H1 (cell line): Measurements from ENCODE around the gene AOC1. TPM values are rescaled to one million over a fixed set of nuclear protein-coding genes. Genes with fewer than 3 reads are reported as not detected.

Experiments
- CTCF ChIA-PET: fragments of 300-600 bp; sonication (Branson Sonifier 250); formaldehyde crosslinking; loops from one replicate; lab custom pipeline; 2021; ENCODE audit not compliant: partially characterized antibody; lab: Charles Lee
- POLR2A ChIA-PET: fragments of 300-600 bp; sonication (Branson Sonifier 250); formaldehyde crosslinking; loops from one replicate; lab custom pipeline; 2021; ENCODE audit warnings: inconsistent platforms; ENCODE audit not compliant: partially characterized antibody; lab: Charles Lee
- DNase-seq, 2 experiments: peaks; one replicate each; pipeline versions ENCODE4 v3.0.0 to v3.0.0-alpha.2; 2010 to 2022; ENCODE audit warnings: low spot score in 2 of 2, low read depth in 1 of 2, mixed read lengths in 1 of 2
- FAIRE-seq: peaks from 2 replicates; lab custom pipeline; 2011; peaks lifted over from hg19 to GRCh38; lab: Jason Lieb, UNC
- H2AFZ ChIP-seq: 2 replicates; pipeline ENCODE4 v1.8.1; 2012; ENCODE audit warnings: low read length, inconsistent platforms
- H2AK5ac ChIP-seq: 2 replicates; pipeline ENCODE4 v1.6.1; 2013; ENCODE audit warnings: low read depth, low read length
- H2BK120ac ChIP-seq: replicated peaks from 2 replicates; pipeline ENCODE3; 2013; ENCODE audit warnings: low read depth, low read length, inconsistent platforms
- H2BK12ac ChIP-seq: 2 replicates; pipeline ENCODE4 v1.6.1; 2013; ENCODE audit warnings: low read depth, low read length
- H2BK15ac ChIP-seq: 2 replicates; pipeline ENCODE4 v1.6.1; 2013; ENCODE audit warnings: low read length
- H2BK20ac ChIP-seq: 2 replicates; pipeline ENCODE4 v1.6.1; 2013; ENCODE audit warnings: low read length
- H2BK5ac ChIP-seq: 2 replicates; pipeline ENCODE4 v1.6.1; 2013; ENCODE audit warnings: low read depth, low read length
- H3K14ac ChIP-seq: 2 replicates; pipeline ENCODE4 v1.6.1; 2013; ENCODE audit warnings: inconsistent platforms; ENCODE audit not compliant: insufficient read length
- H3K18ac ChIP-seq: 2 replicates; pipeline ENCODE4 v1.6.1; 2013; ENCODE audit warnings: low read length; ENCODE audit errors: extremely low read depth
- H3K23ac ChIP-seq: 2 replicates; pipeline ENCODE4 v1.6.1; 2013; ENCODE audit warnings: inconsistent platforms; ENCODE audit not compliant: insufficient read length
- H3K23me2 ChIP-seq: 2 replicates; pipeline ENCODE4 v1.6.1; 2013; ENCODE audit warnings: low read depth, low read length
- H3K27ac ChIP-seq: 2 replicates; pipeline ENCODE4 v1.6.1; 2011; ENCODE audit warnings: low read depth, low read length, inconsistent platforms
- H3K27me3 ChIP-seq, 4 experiments: replicated peaks in 1 of 4; 1 replicate in 1 of 4; 2 replicates in 3 of 4; pipeline versions ENCODE4 v1.6.1 to v1.8.1; 2011 to 2013; ENCODE audit warnings: low read length in 3 of 4, mild to moderate bottlenecking in 3 of 4, inconsistent platforms in 2 of 4, mixed read lengths in 2 of 4, moderate library complexity in 1 of 4; ENCODE audit not compliant: control insufficient read depth in 3 of 4, insufficient read depth in 3 of 4; ENCODE audit errors: extremely low read depth in 1 of 4
- H3K36me3 ChIP-seq, 4 experiments: 2 replicates each; pipeline versions ENCODE4 v1.6.1 to v1.8.1; 2011 to 2013; ENCODE audit warnings: mild to moderate bottlenecking in 4 of 4, low read length in 3 of 4, moderate library complexity in 2 of 4, control low read depth in 1 of 4, inconsistent platforms in 1 of 4; ENCODE audit not compliant: insufficient read depth in 4 of 4, control insufficient read depth in 2 of 4
- H3K4ac ChIP-seq: replicated peaks from 2 replicates; pipeline ENCODE3; 2013; ENCODE audit warnings: low read length, low read depth, mixed read lengths, inconsistent platforms; ENCODE audit not compliant: insufficient read length
- H3K4me1 ChIP-seq, 4 experiments: replicated peaks in 1 of 4; 1 replicate in 1 of 4; 2 replicates in 3 of 4; pipeline versions ENCODE4 v1.6.1 to v1.8.1; 2011 to 2013; ENCODE audit warnings: low read length in 3 of 4, inconsistent platforms in 2 of 4, mixed read lengths in 1 of 4; ENCODE audit not compliant: insufficient read depth in 4 of 4, control insufficient read depth in 3 of 4
- H3K4me2 ChIP-seq, 2 experiments: 2 replicates each; pipeline versions ENCODE4 v1.6.1 to v1.8.1; 2011 to 2013; ENCODE audit warnings: low read depth in 2 of 2, low read length in 2 of 2, control low read depth in 1 of 2, inconsistent platforms in 1 of 2, mild to moderate bottlenecking in 1 of 2; ENCODE audit not compliant: insufficient read depth in 1 of 2
- H3K4me3 ChIP-seq, 4 experiments: fragments of 200-600, 300-600 bp in 1 of 4; sonication (generic), shearing (Covaris generic), sonication (Bioruptor Twin) in 1 of 4; 2 replicates each; pipeline versions ENCODE4 v1.5.1 to v1.8.1; 2011 to 2016; ENCODE audit warnings: low read length in 4 of 4, low read depth in 3 of 4, control low read depth in 2 of 4, inconsistent platforms in 2 of 4, mild to moderate bottlenecking in 2 of 4, mixed read lengths in 1 of 4, moderate library complexity in 1 of 4; ENCODE audit not compliant: insufficient read depth in 2 of 4; ENCODE audit errors: extremely low read depth in 1 of 4
- H3K56ac ChIP-seq: replicated peaks from 2 replicates; pipeline ENCODE3; 2013; ENCODE audit warnings: low read depth, mild to moderate bottlenecking, mixed read lengths, low read length, inconsistent platforms; ENCODE audit not compliant: insufficient read length
- H3K79me1 ChIP-seq: 2 replicates; pipeline ENCODE4 v1.6.1; 2013; ENCODE audit warnings: low read depth, low read length, control low read depth
- H3K79me2 ChIP-seq, 2 experiments: 2 replicates each; pipeline versions ENCODE4 v1.6.1 to v1.8.1; 2012 to 2013; ENCODE audit warnings: low read length in 2 of 2, mild to moderate bottlenecking in 2 of 2, inconsistent platforms in 1 of 2; ENCODE audit not compliant: insufficient read depth in 2 of 2, control insufficient read depth in 1 of 2
- H3K9ac ChIP-seq, 4 experiments: replicated peaks in 1 of 4; 1 replicate in 1 of 4; 2 replicates in 3 of 4; pipeline versions ENCODE4 v1.6.1 to v1.8.1; 2011 to 2013; ENCODE audit warnings: low read depth in 3 of 4, low read length in 3 of 4, control low read depth in 2 of 4, mild to moderate bottlenecking in 2 of 4, moderate library complexity in 2 of 4, inconsistent platforms in 1 of 4; ENCODE audit errors: extremely low read depth in 1 of 4
- H3K9me3 ChIP-seq, 2 experiments: 2 replicates each; pipeline versions ENCODE4 v1.6.1 to v1.8.1; 2012 to 2013; ENCODE audit warnings: mild to moderate bottlenecking in 2 of 2, moderate library complexity in 2 of 2, control low read depth in 1 of 2, inconsistent platforms in 1 of 2, low read depth in 1 of 2, low read length in 1 of 2, mixed read lengths in 1 of 2; ENCODE audit not compliant: insufficient read depth in 2 of 2
- H4K20me1 ChIP-seq, 2 experiments: replicated peaks in 1 of 2; 2 replicates each; pipeline versions ENCODE3 to v1.8.1; 2011 to 2013; ENCODE audit warnings: inconsistent platforms in 2 of 2, low read length in 2 of 2, mild to moderate bottlenecking in 1 of 2; ENCODE audit not compliant: insufficient read depth in 2 of 2, control insufficient read depth in 1 of 2
- H4K5ac ChIP-seq: 2 replicates; pipeline ENCODE4 v1.6.1; 2013; ENCODE audit warnings: low read length, low read depth, mixed read lengths, inconsistent platforms; ENCODE audit not compliant: insufficient read length
- H4K8ac ChIP-seq: 2 replicates; pipeline ENCODE4 v1.8.0; 2013; ENCODE audit warnings: mild to moderate bottlenecking, moderate library complexity, low read length, inconsistent platforms; ENCODE audit not compliant: insufficient read depth; ENCODE audit errors: extremely low read depth
- H4K91ac ChIP-seq: replicated peaks from 2 replicates; pipeline ENCODE3; 2013; ENCODE audit warnings: low read length, mixed read lengths, inconsistent platforms; ENCODE audit not compliant: insufficient read length
- ASH2L ChIP-seq: fragments of 200-600, 300-600 bp; sonication (generic); IDR thresholded peaks from one replicate; pipeline ENCODE4 v1.7.1; 2017; ENCODE audit warnings: low read length
- CBX5 ChIP-seq: fragments of 300-800, 300-1000 bp; sonication (generic); IDR thresholded peaks from 2 replicates; pipeline ENCODE4 v1.7.1; 2016; ENCODE audit warnings: antibody characterized with exemption, low read length, low read depth
- CTBP2 ChIP-seq: IDR thresholded peaks from 2 replicates; pipeline ENCODE4 v1.7.0; 2011; ENCODE audit warnings: borderline replicate concordance, mild to moderate bottlenecking, moderate library complexity, mixed read lengths, low read length; ENCODE audit not compliant: insufficient read depth, insufficient read length
- FOSL1 ChIP-seq: IDR thresholded peaks from 2 replicates; pipeline ENCODE4 v1.6.1; 2011; ENCODE audit warnings: mild to moderate bottlenecking, low read depth, low read length, moderate library complexity; ENCODE audit not compliant: insufficient read depth
- HDAC6 ChIP-seq: IDR thresholded peaks from one replicate; pipeline ENCODE4 v1.7.1; 2012; ENCODE audit warnings: low read depth, mild to moderate bottlenecking, inconsistent platforms, low read length, moderate library complexity
- POU5F1 ChIP-seq: IDR thresholded peaks from 2 replicates; pipeline ENCODE4 v1.6.1; 2011; ENCODE audit warnings: low read depth, mild to moderate bottlenecking, low read length, moderate library complexity
- RBBP5 ChIP-seq: IDR thresholded peaks from 2 replicates; pipeline ENCODE4 v1.7.1; 2012; ENCODE audit warnings: low read depth, mild to moderate bottlenecking, inconsistent platforms, low read length, moderate library complexity, borderline replicate concordance
- RXRA ChIP-seq: IDR thresholded peaks from 2 replicates; pipeline ENCODE4 v1.6.1; 2011; ENCODE audit warnings: low read depth, mild to moderate bottlenecking, low read length, moderate library complexity; ENCODE audit not compliant: insufficient read depth
- SUZ12 ChIP-seq: fragments of 200-600 bp; sonication (generic); IDR thresholded peaks from 2 replicates; pipeline ENCODE4 v1.6.1; 2012; ENCODE audit warnings: mild to moderate bottlenecking, inconsistent platforms, low read length, moderate library complexity, mixed read lengths
- WGBS, 2 experiments: shearing (Covaris generic) in 1 of 2; methylation state at CpG; one replicate each; pipeline versions ENCODE4 v1.1.6 to v1.1.7; 2013 to 2015; ENCODE audit warnings: low lambda C conversion rate in 2 of 2, mixed read lengths in 2 of 2, inconsistent platforms in 1 of 2, low coverage in 1 of 2, missing lambda C conversion rate in 1 of 2; ENCODE audit not compliant: insufficient replicate concordance in 2 of 2, insufficient coverage in 1 of 2, insufficient read length in 1 of 2; ENCODE audit errors: extremely low coverage in 1 of 2, missing lambda C conversion rate in 1 of 2; 5-methylcytosine and 5-hydroxymethylcytosine counted together
- polyA plus RNA-seq, 7 experiments: library from polyadenylated mRNA; depleted of rRNA in 3 of 7; stranded (reverse) in 5 of 7; unstranded in 2 of 7; fragments of >200 nt in 5 of 7; fragments of 200-250 nt in 2 of 7; gene quantifications; 1 replicate in 5 of 7; 2 replicates in 1 of 7; 4 replicates in 1 of 7; pipeline versions ENCODE4 v1.2.1 to v1.2.3, GENCODE V29; 2011 to 2013; ENCODE audit warnings: missing spikeins in 2 of 7, mixed read lengths in 2 of 7
- total RNA-seq: library from RNA; stranded (reverse); fragmentation: NEBNext Ultra II Directional; extraction: Animal tissue kit (Norgen Biotek cat#: 25700); gene quantifications from 2 replicates; pipeline ENCODE4 v1.2.1, GENCODE V29; 2021

The AOC1 gene
- total and polyA plus RNA-seq, 2 of the 8 experiments (the other 6 are each of a cell fraction or from before 2014, with no cell fraction given): 0.15 to 0.17 TPM

DNA sequence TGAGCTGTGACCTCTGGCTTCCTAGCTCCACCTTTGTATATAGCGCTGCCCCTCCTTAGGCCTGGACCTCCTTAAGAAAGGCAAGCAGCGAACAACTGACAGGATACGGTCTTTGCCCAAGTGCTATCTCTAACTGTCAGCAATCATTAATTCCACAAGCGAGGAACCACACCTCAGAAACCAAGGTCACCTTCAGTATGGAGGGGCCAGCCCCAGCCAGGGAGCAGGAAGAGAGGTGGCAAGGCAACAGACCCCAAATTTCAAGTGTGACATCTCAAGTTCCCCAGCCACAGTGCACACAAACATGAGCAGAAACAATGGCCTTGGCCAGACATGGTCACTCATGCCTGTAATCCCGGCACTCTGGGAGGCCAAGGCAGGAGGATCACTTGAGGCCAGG, 4.8 kb upstream of the AOC1 start:
- no peak overlapping the region for H4K5ac ChIP-seq
- FAIRE-seq (no peak), DNase-seq (no peak)
- no peak overlapping the region for H3K27ac ChIP-seq
- no peak overlapping the region for H3K4me3 ChIP-seq
- no peaks in the 10 kb centered on the region for H3K23me2 ChIP-seq
- no peak overlapping the region for H3K23ac ChIP-seq
- H2BK15ac ChIP-seq: no peak overlapping the region
- no peaks in the 10 kb centered on the region for H3K9me3 ChIP-seq
- no peaks in the 10 kb centered on the region for H3K79me2 ChIP-seq
- no peak overlapping the region for H3K4ac ChIP-seq
- no peak overlapping the region for H3K18ac ChIP-seq
- no peak overlapping the region for H2AK5ac ChIP-seq
- H3K56ac ChIP-seq: no peak overlapping the region
- H3K14ac ChIP-seq: no peak overlapping the region
- 88% methylated on average over 5 of the region's 5 CpGs; no CpG with 5 or more reads in 1 of the 2 experiments for WGBS, 2 experiments
- no peaks in the 10 kb centered on the region for H3K27me3 ChIP-seq
- H4K8ac ChIP-seq: no peak overlapping the region
- no peak overlapping the region for H2BK120ac ChIP-seq
- H3K36me3 ChIP-seq: no peaks in the 10 kb centered on the region
- no peak overlapping the region for H2BK12ac ChIP-seq
- peaks cover 0 to 5% (median 0%) of the 10 kb centered on the region in 4 experiments; a peak in 1 of 7 replicates for H3K4me1 ChIP-seq
- no peak overlapping the region for H2BK5ac ChIP-seq
- H4K20me1 ChIP-seq: no peaks in the 10 kb centered on the region
- H2BK20ac ChIP-seq: no peak overlapping the region
- no peak overlapping the region for H3K9ac ChIP-seq
- no peak overlapping the region for H3K4me2 ChIP-seq
- H2AFZ ChIP-seq: no peak overlapping the region
- H3K79me1 ChIP-seq: no peaks in the 10 kb centered on the region
- ChIA-PET POLR2A (no interaction called here), CTCF (interaction anchor here (1.0 to 1.4 kb wide), 2 partner anchors 29 to 116 kb away, joined by 3 to 6 read pairs; no protein-coding TSS in a partner anchor)
- H4K91ac ChIP-seq: no peak overlapping the region
- TF ChIP-seq HDAC6: no peak
- TF ChIP-seq CBX5: no peak
- TF ChIP-seq SUZ12: no peak
- TF ChIP-seq ASH2L: no peak
- no peak for TF ChIP-seq POU5F1
- TF ChIP-seq RXRA: no peak
- no peak for TF ChIP-seq CTBP2
- no peak for TF ChIP-seq RBBP5
- no peak for TF ChIP-seq FOSL1
